Heart right ventricle (tissue), 16 donors: Measurements from ENCODE around the gene HECTD2. TPM values are rescaled to one million over a fixed set of nuclear protein-coding genes. Genes with fewer than 3 reads are reported as not detected.

Experiments
- ATAC-seq, 8 donors: fragments of 200-7000 bp; cut with Tn5 transposase; one replicate each; pipeline ENCODE4 v1.9.1; 2020; ENCODE audit warnings: mild to moderate bottlenecking in 8 of 8, moderate library complexity in 8 of 8, moderate number of reproducible peaks in 1 of 8
- DNase-seq, 2 donors: peaks; one replicate each; pipeline ENCODE4 v3.0.0-alpha.2; 2020
- H3K27ac ChIP-seq, 10 donors: fragments of 200-600 bp; sonication (generic) in 2 of 10; one replicate each; pipeline versions ENCODE4 v1.5.0 to v1.8.0; 2020 to 2022; ENCODE audit warnings: mild to moderate bottlenecking in 3 of 10
- H3K27me3 ChIP-seq, 7 donors: fragments of 200-600 bp; one replicate each; pipeline ENCODE4 v1.8.0; 2021 to 2022; ENCODE audit warnings: mild to moderate bottlenecking in 2 of 7
- H3K36me3 ChIP-seq, 9 donors: fragments of 200-600 bp; sonication (generic) in 1 of 9; one replicate each; pipeline versions ENCODE4 v1.5.0 to v1.8.0; 2020 to 2022; ENCODE audit warnings: mild to moderate bottlenecking in 2 of 9
- H3K4me1 ChIP-seq, 9 donors: fragments of 200-600 bp; sonication (generic) in 1 of 9; one replicate each; pipeline versions ENCODE4 v1.5.0 to v1.8.0; 2020 to 2022; ENCODE audit warnings: mild to moderate bottlenecking in 4 of 9
- H3K4me3 ChIP-seq, 10 donors: fragments of 200-600 bp; sonication (generic) in 2 of 10; one replicate each; pipeline versions ENCODE4 v1.5.0 to v1.8.0; 2020 to 2022; ENCODE audit warnings: mild to moderate bottlenecking in 7 of 10, moderate library complexity in 2 of 10
- H3K9me3 ChIP-seq, 11 donors: fragments of 200-600 bp in 10 of 11; sonication (generic) in 2 of 11; one replicate each; pipeline versions ENCODE4 v1.5.0 to v1.8.0; 2013 to 2022; ENCODE audit warnings: mild to moderate bottlenecking in 2 of 11, control low read depth in 1 of 11, moderate library complexity in 1 of 11
- WGBS, 2 donors: extraction: QIAGEN DNeasy Blood & Tissue Kit; methylation state at CpG; one replicate each; pipeline ENCODE4 v1.1.7; 2013; ENCODE audit warnings: inconsistent platforms in 1 of 2; 5-methylcytosine and 5-hydroxymethylcytosine counted together
- intact Hi-C, 10 donors: fragments of 100-400 bp; cut with DNase I; formaldehyde crosslinking; loops; one replicate each; pipeline versions ENCODE4 v1.11.1 to v1.14.2; 2022
- polyA plus RNA-seq, 2 donors: library from polyadenylated mRNA; stranded (reverse); fragments of 200-250 nt; gene quantifications; one replicate each; pipeline ENCODE4 v1.2.3, GENCODE V29; 2013
- total RNA-seq, 10 donors: library from RNA; stranded (reverse); fragmentation: NEBNext Ultra II Directional in 3 of 10; extraction: Animal tissue kit (Norgen Biotek cat#: 25700) in 3 of 10; gene quantifications; one replicate each; pipeline versions ENCODE4 v1.2.1 to v1.2.4, GENCODE V29; 2021 to 2023
- TF ChIP-seq, protein P1 (sequence below), 9 donors: fragments of 200-600 bp; sonication (generic) in 2 of 9; IDR thresholded peaks; one replicate each; pipeline versions ENCODE4 v1.5.0 to v1.8.0; 2021 to 2022; ENCODE audit warnings: antibody characterized with exemption in 9 of 9, mild to moderate bottlenecking in 5 of 9, moderate library complexity in 1 of 9
- donor health status: Arrhythmogenic right ventricular cardiomyopathy.
- donor health status: ischemic (EF 13 %, LVEDD 7.1; RV severe dilation, severe dysfunction).
- donor health status: healthy with polysubstance abuse.
- donor health status: DM: no; HTN: yes; CAD: no.
- donor health status: DM: no; HTN: no; CAD: no.
- donor health status: ischemic (EF 25% LVEDD 6.9; RV normal size, moderate dysfunction).
- donor health status: ischemic (EF 25% LVEDD 5.7; RV mildly dilated, moderate dysfunction).
- donor health status: healthy.
- donor health status: DM: yes; HTN: yes; CAD: no.
- donor health status: Ischemic cardiomyopathy.
- donor health status: ischemic (EF 35%, LVEDD 5.7; RV mildly dilated, moderate dysfunction).
- donor health status: nonischemic (EF 11% LVEDD 7.7; RV severe dilation, severe dysfunction).
- donor health status: DM: yes; HTN: yes; CAD: no.
- donor health status: PGD.
- donor health status: ischemic (EF 29% LVEDD 5.4; RV normal size, mild dysfunction).
- donor health status: nonischemic (EF 23%, LVEDD 6.1; RV moderate dilation, normal function).

HECTD2 gene
- total and polyA plus RNA-seq, 12 donors = 2.2 to 6.9 (median 5.2) TPM

DNA sequence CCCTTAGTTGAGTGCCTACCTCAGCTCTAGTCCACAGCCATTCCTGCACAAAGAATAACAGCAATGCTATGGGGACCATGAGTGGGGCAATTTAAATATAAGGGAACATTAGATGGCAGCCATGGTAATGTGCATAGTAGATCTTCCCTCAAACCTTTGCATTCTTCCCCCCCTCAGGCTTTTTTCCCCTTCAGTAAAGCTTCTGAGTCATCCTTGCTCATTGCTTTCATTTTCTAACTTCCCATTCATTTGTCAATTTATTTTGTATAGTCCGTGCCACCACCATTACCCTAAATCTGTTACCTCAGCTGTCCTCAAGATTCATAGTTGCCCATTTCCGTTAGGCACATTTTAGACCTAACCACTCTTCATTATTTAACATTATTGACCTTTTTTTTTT, 10.7 kb downstream of the HECTD2 start:
- no peak overlapping the region for H3K27ac ChIP-seq
- H3K36me3 ChIP-seq = no peaks in the 10 kb centered on the region
- TF ChIP-seq, protein P1, sequence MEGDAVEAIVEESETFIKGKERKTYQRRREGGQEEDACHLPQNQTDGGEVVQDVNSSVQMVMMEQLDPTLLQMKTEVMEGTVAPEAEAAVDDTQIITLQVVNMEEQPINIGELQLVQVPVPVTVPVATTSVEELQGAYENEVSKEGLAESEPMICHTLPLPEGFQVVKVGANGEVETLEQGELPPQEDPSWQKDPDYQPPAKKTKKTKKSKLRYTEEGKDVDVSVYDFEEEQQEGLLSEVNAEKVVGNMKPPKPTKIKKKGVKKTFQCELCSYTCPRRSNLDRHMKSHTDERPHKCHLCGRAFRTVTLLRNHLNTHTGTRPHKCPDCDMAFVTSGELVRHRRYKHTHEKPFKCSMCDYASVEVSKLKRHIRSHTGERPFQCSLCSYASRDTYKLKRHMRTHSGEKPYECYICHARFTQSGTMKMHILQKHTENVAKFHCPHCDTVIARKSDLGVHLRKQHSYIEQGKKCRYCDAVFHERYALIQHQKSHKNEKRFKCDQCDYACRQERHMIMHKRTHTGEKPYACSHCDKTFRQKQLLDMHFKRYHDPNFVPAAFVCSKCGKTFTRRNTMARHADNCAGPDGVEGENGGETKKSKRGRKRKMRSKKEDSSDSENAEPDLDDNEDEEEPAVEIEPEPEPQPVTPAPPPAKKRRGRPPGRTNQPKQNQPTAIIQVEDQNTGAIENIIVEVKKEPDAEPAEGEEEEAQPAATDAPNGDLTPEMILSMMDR (IDR thresholded peaks at IDR 0.05) = no peak
- intact Hi-C loops = no loop called here
- H3K4me1 ChIP-seq = peaks cover 0 to 27% (median 0%) of the 10 kb centered on the region in 9 donors
- H3K27me3 ChIP-seq = no peaks in the 10 kb centered on the region
- WGBS, 2 donors = 92 to 95% methylated on average over 2 of the region's 2 CpGs
- no peaks in the 10 kb centered on the region for H3K9me3 ChIP-seq
- ATAC-seq (no peak), DNase-seq (no peak)
- H3K4me3 ChIP-seq = no peak overlapping the region

DNA sequence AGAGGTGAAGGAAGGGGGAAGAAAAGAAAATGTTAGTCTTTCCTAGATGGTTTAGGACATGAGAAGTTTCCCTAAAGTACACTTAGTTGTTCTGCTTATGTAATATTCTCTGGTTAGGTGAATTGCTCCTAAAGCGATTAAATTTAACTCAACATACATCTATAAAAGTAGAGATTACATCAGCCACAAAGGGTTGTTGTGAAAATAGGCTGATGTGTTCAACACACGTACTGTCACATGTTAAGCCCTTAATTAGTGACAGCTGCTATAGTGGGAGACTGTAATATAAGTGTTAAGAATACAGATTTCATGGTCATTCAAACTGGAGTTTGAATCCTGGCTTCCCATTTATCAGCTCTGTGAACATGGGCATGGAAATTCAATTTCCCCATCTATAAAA, 12.8 kb downstream of the HECTD2 start:
- 71 to 84% methylated on average over 2 of the region's 2 CpGs for WGBS, 2 donors
- DNase-seq (no peak), ATAC-seq (no peak)
- H3K36me3 ChIP-seq = peaks cover 0 to 9% (median 0%) of the 10 kb centered on the region in 9 donors
- peaks cover 0 to 12% (median 0%) of the 10 kb centered on the region in 9 donors for H3K4me1 ChIP-seq
- H3K9me3 ChIP-seq = peaks cover 0 to 5% (median 0%) of the 10 kb centered on the region in 11 donors
- H3K27ac ChIP-seq = no peak overlapping the region
- TF ChIP-seq, protein P1 (IDR thresholded peaks at IDR 0.05) = no peak
- intact Hi-C loops = no loop called here
- no peak overlapping the region for H3K4me3 ChIP-seq
- H3K27me3 ChIP-seq = no peaks in the 10 kb centered on the region

DNA sequence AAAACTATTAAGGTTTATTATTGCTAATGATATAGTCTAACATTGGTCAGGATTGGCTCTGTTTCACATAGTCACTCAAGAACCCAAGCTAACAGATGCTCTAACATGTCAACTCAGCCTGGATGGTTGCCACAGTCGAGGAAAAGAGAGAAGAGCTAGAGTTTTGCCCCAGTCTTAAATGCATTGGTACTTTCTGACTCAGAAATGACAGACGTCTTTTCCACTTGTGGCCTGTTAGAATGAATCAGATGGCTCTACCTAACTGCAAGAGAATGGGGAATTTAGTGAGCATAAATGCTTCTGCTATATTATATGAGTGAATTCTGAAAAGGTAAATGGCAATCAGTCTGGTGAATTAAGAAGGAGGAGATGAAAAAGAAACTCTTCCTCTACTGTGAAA, 13.9 kb downstream of the HECTD2 start:
- intact Hi-C loops = no loop called here
- no peak overlapping the region for H3K27ac ChIP-seq

DNA sequence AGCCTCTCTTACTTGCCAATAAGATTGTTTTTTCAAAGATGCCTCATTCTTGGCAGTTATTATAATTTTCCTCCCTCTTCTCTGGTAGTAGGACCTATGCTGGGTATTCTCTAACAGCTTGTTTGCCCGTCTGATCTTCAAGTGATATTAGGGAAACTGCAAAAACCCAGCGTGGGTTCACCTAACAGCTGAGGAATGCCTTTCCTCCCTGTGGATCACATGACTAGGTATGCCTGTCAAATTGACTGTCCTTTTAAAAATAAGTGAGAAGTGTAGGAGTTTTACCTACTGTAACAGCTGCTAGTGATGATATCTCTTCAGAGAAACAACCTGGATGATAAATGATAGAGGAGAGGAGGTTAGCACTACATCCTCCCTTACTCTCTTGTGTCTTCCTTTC, 22.0 kb downstream of the HECTD2 start:
- TF ChIP-seq, protein P1 (IDR thresholded peaks at IDR 0.05) = no peak
- DNase-seq (no peak), ATAC-seq (no peak)
- H3K36me3 ChIP-seq = peaks cover 0 to 19% (median 9%) of the 10 kb centered on the region in 9 donors
- 75 to 76% methylated on average over 2 of the region's 2 CpGs for WGBS, 2 donors
- intact Hi-C loops = no loop called here
- no peaks in the 10 kb centered on the region for H3K27me3 ChIP-seq
- no peak overlapping the region for H3K4me3 ChIP-seq
- H3K4me1 ChIP-seq = no peaks in the 10 kb centered on the region
- peaks cover 0 to 8% (median 0%) of the 10 kb centered on the region in 11 donors for H3K9me3 ChIP-seq
- H3K27ac ChIP-seq = no peak overlapping the region

More for the DNA sequence above, 13.9 kb downstream of the HECTD2 start:
- Histone ChIP-seq H3K4me1 (peaks cover 0 to 8% (median 0%) of the 10 kb centered on the region in 9 donors), H3K9me3 (peaks cover 0 to 8% (median 0%) of the 10 kb centered on the region in 11 donors), H3K36me3 (peaks cover 0 to 9% (median 0%) of the 10 kb centered on the region in 9 donors), H3K4me3 (no peak overlapping the region), H3K27me3 (no peaks in the 10 kb centered on the region)
- DNase-seq = no peak
- 84 to 88% methylated on average over 2 of the region's 2 CpGs for WGBS, 2 donors
- no peak for ATAC-seq
- TF ChIP-seq, protein P1 (IDR thresholded peaks at IDR 0.05) = no peak
